ENCODE data around the gene SRR.

DNA sequence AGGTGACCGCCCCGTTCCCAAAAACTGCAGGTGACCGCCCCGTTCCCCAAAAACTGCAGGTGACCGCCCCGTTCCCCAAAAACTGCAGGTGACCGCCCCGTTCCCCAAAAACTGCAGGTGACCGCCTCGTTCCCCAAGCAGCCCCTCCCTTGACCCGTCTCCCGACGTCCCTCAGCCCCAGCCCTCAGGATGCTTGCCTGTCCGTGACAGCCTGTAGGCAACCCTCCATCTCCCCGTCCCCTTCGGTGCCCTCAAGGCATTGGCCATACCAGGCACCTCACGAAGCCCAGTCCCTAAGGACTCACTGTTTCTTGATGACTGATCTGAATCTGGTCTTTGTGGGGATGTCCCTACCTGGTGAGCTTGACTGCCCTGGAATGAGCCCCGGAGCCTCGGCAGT lies 58.7 kb downstream of the SRR start:
- TF ChIP-seq, protein P1, sequence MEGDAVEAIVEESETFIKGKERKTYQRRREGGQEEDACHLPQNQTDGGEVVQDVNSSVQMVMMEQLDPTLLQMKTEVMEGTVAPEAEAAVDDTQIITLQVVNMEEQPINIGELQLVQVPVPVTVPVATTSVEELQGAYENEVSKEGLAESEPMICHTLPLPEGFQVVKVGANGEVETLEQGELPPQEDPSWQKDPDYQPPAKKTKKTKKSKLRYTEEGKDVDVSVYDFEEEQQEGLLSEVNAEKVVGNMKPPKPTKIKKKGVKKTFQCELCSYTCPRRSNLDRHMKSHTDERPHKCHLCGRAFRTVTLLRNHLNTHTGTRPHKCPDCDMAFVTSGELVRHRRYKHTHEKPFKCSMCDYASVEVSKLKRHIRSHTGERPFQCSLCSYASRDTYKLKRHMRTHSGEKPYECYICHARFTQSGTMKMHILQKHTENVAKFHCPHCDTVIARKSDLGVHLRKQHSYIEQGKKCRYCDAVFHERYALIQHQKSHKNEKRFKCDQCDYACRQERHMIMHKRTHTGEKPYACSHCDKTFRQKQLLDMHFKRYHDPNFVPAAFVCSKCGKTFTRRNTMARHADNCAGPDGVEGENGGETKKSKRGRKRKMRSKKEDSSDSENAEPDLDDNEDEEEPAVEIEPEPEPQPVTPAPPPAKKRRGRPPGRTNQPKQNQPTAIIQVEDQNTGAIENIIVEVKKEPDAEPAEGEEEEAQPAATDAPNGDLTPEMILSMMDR (IDR thresholded peaks at IDR 0.05), result no peak
- TF ChIP-seq POLR2A (IDR thresholded peaks at IDR 0.05) (no peak), EP300 (IDR thresholded peaks at IDR 0.05) (no peak), POLR2AphosphoS5 (IDR thresholded peaks at IDR 0.05) (no peak)

All from stomach (tissue), 4 donors.